HepG2 (cell line): Measurements from ENCODE around the gene PPP1R13L. TPM values are rescaled to one million over a fixed set of nuclear protein-coding genes. Genes with fewer than 3 reads are reported as not detected.

Experiments
- ARNT2 ChIP-seq: sonication (generic); formaldehyde crosslinking; IDR thresholded peaks from 2 replicates; pipeline ENCODE4 v1.8.0; 2022; ENCODE audit warnings: mild to moderate bottlenecking, low read depth, missing genetic modification reagents, moderate library complexity
- ETV6 ChIP-seq: sonication (generic); formaldehyde crosslinking; conservative IDR thresholded peaks from 2 replicates; pipeline ENCODE4 v1.4.0; 2020; ENCODE audit warnings: missing genetic modification reagents
- GFI1 ChIP-seq: sonication (generic); formaldehyde crosslinking; IDR thresholded peaks from 2 replicates; pipeline ENCODE4 v1.5.0; 2020; ENCODE audit warnings: missing genetic modification reagents, mild to moderate bottlenecking, borderline replicate concordance
- HNRNPUL1 ChIP-seq: fragments of 200-400 bp; formaldehyde crosslinking; IDR thresholded peaks from 2 replicates; pipeline ENCODE4 v1.6.1; 2017; ENCODE audit warnings: low read depth, mild to moderate bottlenecking, low read length, moderate library complexity
- KLF12 ChIP-seq: sonication (generic); formaldehyde crosslinking; IDR thresholded peaks from 2 replicates; pipeline ENCODE4 v1.4.0; 2020; ENCODE audit warnings: missing genetic modification reagents, borderline replicate concordance
- MTF2 ChIP-seq: sonication (generic); formaldehyde crosslinking; IDR thresholded peaks from 2 replicates; pipeline ENCODE4 v1.5.0; 2020; ENCODE audit warnings: missing genetic modification reagents, borderline replicate concordance
- PRMT3 ChIP-seq: sonication (generic); formaldehyde crosslinking; IDR thresholded peaks from 2 replicates; pipeline ENCODE4 v1.8.1; 2022; ENCODE audit warnings: low read depth, mild to moderate bottlenecking, moderate library complexity, missing genetic modification reagents, borderline replicate concordance
- SETDB1 ChIP-seq: sonication (generic); formaldehyde crosslinking; IDR thresholded peaks from 2 replicates; pipeline ENCODE4 v1.5.1; 2020; ENCODE audit warnings: missing genetic modification reagents, mild to moderate bottlenecking, borderline replicate concordance
- THAP11 ChIP-seq: IDR thresholded peaks from 2 replicates; pipeline ENCODE4 v1.6.1; 2016; ENCODE audit warnings: missing biosample characterization, missing genetic modification reagents
- ZFP90 ChIP-seq: sonication (generic); formaldehyde crosslinking; IDR thresholded peaks from 2 replicates; pipeline ENCODE4 v1.8.0; 2022; ENCODE audit warnings: missing genetic modification reagents, mild to moderate bottlenecking, inconsistent platforms, borderline replicate concordance
- ZFX ChIP-seq: sonication (generic); formaldehyde crosslinking; IDR thresholded peaks from 2 replicates; pipeline ENCODE4 v1.4.0; 2020; ENCODE audit warnings: mild to moderate bottlenecking, low read depth, missing genetic modification reagents, moderate library complexity
- ZNF143 ChIP-seq: sonication (generic); formaldehyde crosslinking; IDR thresholded peaks from 2 replicates; pipeline ENCODE4 v1.4.0; 2020; ENCODE audit warnings: missing genetic modification reagents
- ZNF30 ChIP-seq: sonication (generic); formaldehyde crosslinking; IDR thresholded peaks from 2 replicates; pipeline ENCODE4 v1.5.0; 2020; ENCODE audit warnings: mild to moderate bottlenecking, missing genetic modification reagents
- ZNF678 ChIP-seq: sonication (generic); formaldehyde crosslinking; IDR thresholded peaks from 2 replicates; pipeline ENCODE4 v1.4.0; 2020; ENCODE audit warnings: mild to moderate bottlenecking, missing genetic modification reagents
- ZNF749 ChIP-seq: sonication (generic); formaldehyde crosslinking; IDR thresholded peaks from 2 replicates; pipeline ENCODE4 v1.8.0; 2022; ENCODE audit warnings: mild to moderate bottlenecking, missing genetic modification reagents, moderate library complexity, borderline replicate concordance
- polyA plus RNA-seq, 8 experiments: library from polyadenylated mRNA; depleted of rRNA in 3 of 8; stranded (reverse) in 7 of 8; unstranded in 1 of 8; fragments of >200 nt; fragmentation: Illumina TruSeq in 4 of 8; extraction: Trizol in 4 of 8; gene quantifications; 2 replicates each; pipeline versions ENCODE4 v1.2.1 to v1.2.3, GENCODE V29; 2011 to 2016; ENCODE audit warnings: low read depth in 4 of 8, missing spikeins in 1 of 8, mixed read lengths in 1 of 8; ENCODE audit not compliant: insufficient read depth in 1 of 8
- total RNA-seq, 5 experiments: library from RNA; depleted of rRNA; stranded (reverse); fragments of >200 nt; fragmentation: Illumina TruSeq; extraction: Trizol; gene quantifications; 2 replicates each; pipeline ENCODE4 v1.2.3, GENCODE V29; 2016; ENCODE audit warnings: low read depth in 1 of 5
- TF ChIP-seq, protein P1 (sequence below): fragments of 450-650 bp; IDR thresholded peaks from 2 replicates; pipeline ENCODE4 v1.6.1; 2017; ENCODE audit warnings: mild to moderate bottlenecking
- TF ChIP-seq, protein P2 (sequence below): IDR thresholded peaks from 2 replicates; pipeline ENCODE4 v1.6.1; 2016
- TF ChIP-seq, protein P3 (sequence below): sonication (generic); formaldehyde crosslinking; IDR thresholded peaks from 2 replicates; pipeline ENCODE4 v1.4.0; 2020; ENCODE audit warnings: missing genetic modification reagents, borderline replicate concordance
- TF ChIP-seq, protein P4 (sequence below): sonication (generic); formaldehyde crosslinking; IDR thresholded peaks from 2 replicates; pipeline ENCODE4 v1.5.0; 2020; ENCODE audit warnings: mild to moderate bottlenecking, missing genetic modification reagents

Gene PPP1R13L
- total and polyA plus RNA-seq, 2 of the 13 experiments (the other 11 are each of a cell fraction or from before 2014, with no cell fraction given): 1.3 to 6.6 TPM

DNA sequence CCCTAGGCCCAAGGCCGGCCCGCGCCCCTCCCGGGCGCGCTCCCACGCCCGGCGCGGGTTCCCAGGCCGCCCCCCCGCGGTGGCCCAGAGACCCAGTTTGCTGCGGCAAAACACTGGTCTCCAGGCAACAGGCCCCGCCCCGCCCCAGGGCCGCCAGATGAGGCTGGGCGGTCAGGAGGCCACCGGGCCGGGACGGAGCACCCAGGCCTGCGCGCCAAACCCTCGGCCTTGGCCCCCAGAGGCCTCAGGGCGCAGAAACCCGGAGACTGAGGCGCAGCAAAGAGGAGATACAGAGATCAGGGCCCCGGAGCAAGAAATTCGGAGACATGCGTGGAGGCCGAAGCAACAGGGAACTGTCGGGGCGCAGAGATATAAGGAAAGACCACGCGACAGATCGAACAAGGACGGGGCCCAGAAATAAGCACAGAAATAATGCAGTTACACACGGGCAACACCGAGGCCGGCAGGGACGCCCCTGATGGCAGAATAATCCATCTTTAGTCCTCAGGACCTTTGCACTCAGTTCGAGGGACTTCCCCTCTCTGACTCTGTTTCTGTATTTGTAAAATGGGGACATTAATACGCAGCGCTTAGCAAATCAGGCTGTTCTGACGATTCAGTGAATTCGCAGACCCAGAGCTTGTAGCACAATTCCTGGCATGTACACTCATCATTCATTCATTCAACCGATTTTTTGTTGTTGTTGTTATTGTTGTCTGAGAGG, 39.6 kb upstream of the PPP1R13L start (continued):
- TF ChIP-seq ZNF143 (CRISPR knock-in tag) (no peak), ETV6 (CRISPR knock-in tag) (no peak), ARNT2 (CRISPR knock-in tag) (no peak), ZNF678 (CRISPR knock-in tag) (no peak), ZFP90 (CRISPR knock-in tag) (no peak), ZNF30 (CRISPR knock-in tag) (no peak), ZFX (CRISPR knock-in tag) (peak; percentile 92), PRMT3 (CRISPR knock-in tag) (no peak), GFI1 (CRISPR knock-in tag) (no peak), ZNF749 (CRISPR knock-in tag) (no peak), KLF12 (CRISPR knock-in tag) (no peak), MTF2 (CRISPR knock-in tag) (no peak), HNRNPUL1 (no peak), SETDB1 (no peak), THAP11 (CRISPR knock-in tag) (no peak)
- TF ChIP-seq, protein P1, sequence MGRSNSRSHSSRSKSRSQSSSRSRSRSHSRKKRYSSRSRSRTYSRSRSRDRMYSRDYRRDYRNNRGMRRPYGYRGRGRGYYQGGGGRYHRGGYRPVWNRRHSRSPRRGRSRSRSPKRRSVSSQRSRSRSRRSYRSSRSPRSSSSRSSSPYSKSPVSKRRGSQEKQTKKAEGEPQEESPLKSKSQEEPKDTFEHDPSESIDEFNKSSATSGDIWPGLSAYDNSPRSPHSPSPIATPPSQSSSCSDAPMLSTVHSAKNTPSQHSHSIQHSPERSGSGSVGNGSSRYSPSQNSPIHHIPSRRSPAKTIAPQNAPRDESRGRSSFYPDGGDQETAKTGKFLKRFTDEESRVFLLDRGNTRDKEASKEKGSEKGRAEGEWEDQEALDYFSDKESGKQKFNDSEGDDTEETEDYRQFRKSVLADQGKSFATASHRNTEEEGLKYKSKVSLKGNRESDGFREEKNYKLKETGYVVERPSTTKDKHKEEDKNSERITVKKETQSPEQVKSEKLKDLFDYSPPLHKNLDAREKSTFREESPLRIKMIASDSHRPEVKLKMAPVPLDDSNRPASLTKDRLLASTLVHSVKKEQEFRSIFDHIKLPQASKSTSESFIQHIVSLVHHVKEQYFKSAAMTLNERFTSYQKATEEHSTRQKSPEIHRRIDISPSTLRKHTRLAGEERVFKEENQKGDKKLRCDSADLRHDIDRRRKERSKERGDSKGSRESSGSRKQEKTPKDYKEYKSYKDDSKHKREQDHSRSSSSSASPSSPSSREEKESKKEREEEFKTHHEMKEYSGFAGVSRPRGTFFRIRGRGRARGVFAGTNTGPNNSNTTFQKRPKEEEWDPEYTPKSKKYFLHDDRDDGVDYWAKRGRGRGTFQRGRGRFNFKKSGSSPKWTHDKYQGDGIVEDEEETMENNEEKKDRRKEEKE: no peak
- TF ChIP-seq, protein P2, sequence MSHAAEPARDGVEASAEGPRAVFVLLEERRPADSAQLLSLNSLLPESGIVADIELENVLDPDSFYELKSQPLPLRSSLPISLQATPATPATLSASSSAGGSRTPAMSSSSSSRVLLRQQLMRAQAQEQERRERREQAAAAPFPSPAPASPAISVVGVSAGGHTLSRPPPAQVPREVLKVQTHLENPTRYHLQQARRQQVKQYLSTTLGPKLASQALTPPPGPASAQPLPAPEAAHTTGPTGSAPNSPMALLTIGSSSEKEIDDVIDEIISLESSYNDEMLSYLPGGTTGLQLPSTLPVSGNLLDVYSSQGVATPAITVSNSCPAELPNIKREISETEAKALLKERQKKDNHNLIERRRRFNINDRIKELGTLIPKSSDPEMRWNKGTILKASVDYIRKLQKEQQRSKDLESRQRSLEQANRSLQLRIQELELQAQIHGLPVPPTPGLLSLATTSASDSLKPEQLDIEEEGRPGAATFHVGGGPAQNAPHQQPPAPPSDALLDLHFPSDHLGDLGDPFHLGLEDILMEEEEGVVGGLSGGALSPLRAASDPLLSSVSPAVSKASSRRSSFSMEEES (CRISPR knock-in tag): no peak
- TF ChIP-seq, protein P3, sequence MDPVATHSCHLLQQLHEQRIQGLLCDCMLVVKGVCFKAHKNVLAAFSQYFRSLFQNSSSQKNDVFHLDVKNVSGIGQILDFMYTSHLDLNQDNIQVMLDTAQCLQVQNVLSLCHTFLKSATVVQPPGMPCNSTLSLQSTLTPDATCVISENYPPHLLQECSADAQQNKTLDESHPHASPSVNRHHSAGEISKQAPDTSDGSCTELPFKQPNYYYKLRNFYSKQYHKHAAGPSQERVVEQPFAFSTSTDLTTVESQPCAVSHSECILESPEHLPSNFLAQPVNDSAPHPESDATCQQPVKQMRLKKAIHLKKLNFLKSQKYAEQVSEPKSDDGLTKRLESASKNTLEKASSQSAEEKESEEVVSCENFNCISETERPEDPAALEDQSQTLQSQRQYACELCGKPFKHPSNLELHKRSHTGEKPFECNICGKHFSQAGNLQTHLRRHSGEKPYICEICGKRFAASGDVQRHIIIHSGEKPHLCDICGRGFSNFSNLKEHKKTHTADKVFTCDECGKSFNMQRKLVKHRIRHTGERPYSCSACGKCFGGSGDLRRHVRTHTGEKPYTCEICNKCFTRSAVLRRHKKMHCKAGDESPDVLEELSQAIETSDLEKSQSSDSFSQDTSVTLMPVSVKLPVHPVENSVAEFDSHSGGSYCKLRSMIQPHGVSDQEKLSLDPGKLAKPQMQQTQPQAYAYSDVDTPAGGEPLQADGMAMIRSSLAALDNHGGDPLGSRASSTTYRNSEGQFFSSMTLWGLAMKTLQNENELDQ: no peak
- TF ChIP-seq, protein P4, sequence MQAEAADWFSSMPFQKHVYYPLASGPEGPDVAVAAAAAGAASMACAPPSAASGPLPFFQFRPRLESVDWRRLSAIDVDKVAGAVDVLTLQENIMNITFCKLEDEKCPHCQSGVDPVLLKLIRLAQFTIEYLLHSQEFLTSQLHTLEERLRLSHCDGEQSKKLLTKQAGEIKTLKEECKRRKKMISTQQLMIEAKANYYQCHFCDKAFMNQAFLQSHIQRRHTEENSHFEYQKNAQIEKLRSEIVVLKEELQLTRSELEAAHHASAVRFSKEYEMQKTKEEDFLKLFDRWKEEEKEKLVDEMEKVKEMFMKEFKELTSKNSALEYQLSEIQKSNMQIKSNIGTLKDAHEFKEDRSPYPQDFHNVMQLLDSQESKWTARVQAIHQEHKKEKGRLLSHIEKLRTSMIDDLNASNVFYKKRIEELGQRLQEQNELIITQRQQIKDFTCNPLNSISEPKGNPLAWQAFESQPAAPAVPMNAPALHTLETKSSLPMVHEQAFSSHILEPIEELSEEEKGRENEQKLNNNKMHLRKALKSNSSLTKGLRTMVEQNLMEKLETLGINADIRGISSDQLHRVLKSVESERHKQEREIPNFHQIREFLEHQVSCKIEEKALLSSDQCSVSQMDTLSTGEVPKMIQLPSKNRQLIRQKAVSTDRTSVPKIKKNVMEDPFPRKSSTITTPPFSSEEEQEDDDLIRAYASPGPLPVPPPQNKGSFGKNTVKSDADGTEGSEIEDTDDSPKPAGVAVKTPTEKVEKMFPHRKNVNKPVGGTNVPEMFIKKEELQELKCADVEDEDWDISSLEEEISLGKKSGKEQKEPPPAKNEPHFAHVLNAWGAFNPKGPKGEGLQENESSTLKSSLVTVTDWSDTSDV (CRISPR knock-in tag): no peak
